Upper lobe of right lung (tissue), 1 donor: ENCODE data around the gene MACROD1. TPM values are rescaled to one million over a fixed set of nuclear protein-coding genes. Genes with fewer than 3 reads are reported as not detected.

Experiments
- ATAC-seq: fragments of 200-7000 bp; cut with Tn5 transposase; one replicate; pipeline ENCODE4 v1.9.1; 2020; ENCODE audit warnings: mild to moderate bottlenecking, moderate library complexity
- DNase-seq: peaks from one replicate; pipeline ENCODE4 v3.0.0-alpha.2; 2020
- H3K27ac ChIP-seq: fragments of 200-600 bp; one replicate; pipeline ENCODE4 v1.8.0; 2022
- H3K27me3 ChIP-seq: fragments of 200-600 bp; one replicate; pipeline ENCODE4 v1.8.0; 2022; ENCODE audit warnings: mild to moderate bottlenecking
- H3K36me3 ChIP-seq: fragments of 200-600 bp; one replicate; pipeline ENCODE4 v1.8.0; 2022
- H3K4me1 ChIP-seq: fragments of 200-600 bp; one replicate; pipeline ENCODE4 v1.8.0; 2022
- H3K4me3 ChIP-seq: fragments of 200-600 bp; one replicate; pipeline ENCODE4 v1.8.0; 2022; ENCODE audit warnings: mild to moderate bottlenecking
- H3K9me3 ChIP-seq: fragments of 200-600 bp; one replicate; pipeline ENCODE4 v1.8.0; 2022
- intact Hi-C: fragments of 100-400 bp; cut with DNase I; formaldehyde crosslinking; loops from one replicate; pipeline ENCODE4 v1.11.0; 2022
- total RNA-seq: library from RNA; stranded (reverse); fragmentation: NEBNext Ultra II Directional; extraction: Animal tissue kit (Norgen Biotek cat#: 25700); gene quantifications from one replicate; pipeline ENCODE4 v1.2.1, GENCODE V29; 2021
- TF ChIP-seq, protein P1 (sequence below): fragments of 200-600 bp; IDR thresholded peaks from one replicate; pipeline ENCODE4 v1.8.0; 2022; ENCODE audit warnings: antibody characterized with exemption
- donor health status: DM: no; HTN: yes; CAD: no; lungs with severe emphysema.

The MACROD1 gene
- total RNA-seq, 1 donor from 2014 or later, result 15.8 TPM

DNA sequence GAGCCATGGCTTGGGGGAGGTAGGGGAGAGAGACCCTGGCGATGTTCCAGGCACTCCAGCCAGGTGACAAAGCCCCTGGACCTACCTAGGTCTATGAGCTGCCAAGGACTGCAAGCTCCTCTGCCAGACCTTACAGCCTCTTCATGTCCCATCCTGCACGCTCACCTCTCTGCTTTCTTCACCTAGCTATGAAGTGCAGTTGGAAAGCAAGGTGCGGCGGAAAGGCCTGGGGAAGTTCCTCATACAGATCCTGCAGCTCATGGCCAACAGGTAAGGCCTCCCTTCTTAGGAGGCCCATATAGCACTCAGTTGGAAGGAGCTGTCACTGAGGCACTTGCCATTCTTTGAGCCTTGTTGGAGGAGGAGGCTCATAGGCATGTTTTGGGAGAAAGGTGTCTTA is 213.3 kb downstream of the MACROD1 start:
- H3K4me3 ChIP-seq, result no peak overlapping the region
- H3K4me1 ChIP-seq, result no peaks in the 10 kb centered on the region
- no peaks in the 10 kb centered on the region for H3K9me3 ChIP-seq
- TF ChIP-seq, protein P1, sequence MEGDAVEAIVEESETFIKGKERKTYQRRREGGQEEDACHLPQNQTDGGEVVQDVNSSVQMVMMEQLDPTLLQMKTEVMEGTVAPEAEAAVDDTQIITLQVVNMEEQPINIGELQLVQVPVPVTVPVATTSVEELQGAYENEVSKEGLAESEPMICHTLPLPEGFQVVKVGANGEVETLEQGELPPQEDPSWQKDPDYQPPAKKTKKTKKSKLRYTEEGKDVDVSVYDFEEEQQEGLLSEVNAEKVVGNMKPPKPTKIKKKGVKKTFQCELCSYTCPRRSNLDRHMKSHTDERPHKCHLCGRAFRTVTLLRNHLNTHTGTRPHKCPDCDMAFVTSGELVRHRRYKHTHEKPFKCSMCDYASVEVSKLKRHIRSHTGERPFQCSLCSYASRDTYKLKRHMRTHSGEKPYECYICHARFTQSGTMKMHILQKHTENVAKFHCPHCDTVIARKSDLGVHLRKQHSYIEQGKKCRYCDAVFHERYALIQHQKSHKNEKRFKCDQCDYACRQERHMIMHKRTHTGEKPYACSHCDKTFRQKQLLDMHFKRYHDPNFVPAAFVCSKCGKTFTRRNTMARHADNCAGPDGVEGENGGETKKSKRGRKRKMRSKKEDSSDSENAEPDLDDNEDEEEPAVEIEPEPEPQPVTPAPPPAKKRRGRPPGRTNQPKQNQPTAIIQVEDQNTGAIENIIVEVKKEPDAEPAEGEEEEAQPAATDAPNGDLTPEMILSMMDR, result no peak
- no peak for ATAC-seq
- DNase-seq, result no peak
- peaks cover 30% of the 10 kb centered on the region for H3K36me3 ChIP-seq
- no peak overlapping the region for H3K27ac ChIP-seq
- intact Hi-C loops, result no loop called here
- H3K27me3 ChIP-seq, result no peaks in the 10 kb centered on the region

DNA sequence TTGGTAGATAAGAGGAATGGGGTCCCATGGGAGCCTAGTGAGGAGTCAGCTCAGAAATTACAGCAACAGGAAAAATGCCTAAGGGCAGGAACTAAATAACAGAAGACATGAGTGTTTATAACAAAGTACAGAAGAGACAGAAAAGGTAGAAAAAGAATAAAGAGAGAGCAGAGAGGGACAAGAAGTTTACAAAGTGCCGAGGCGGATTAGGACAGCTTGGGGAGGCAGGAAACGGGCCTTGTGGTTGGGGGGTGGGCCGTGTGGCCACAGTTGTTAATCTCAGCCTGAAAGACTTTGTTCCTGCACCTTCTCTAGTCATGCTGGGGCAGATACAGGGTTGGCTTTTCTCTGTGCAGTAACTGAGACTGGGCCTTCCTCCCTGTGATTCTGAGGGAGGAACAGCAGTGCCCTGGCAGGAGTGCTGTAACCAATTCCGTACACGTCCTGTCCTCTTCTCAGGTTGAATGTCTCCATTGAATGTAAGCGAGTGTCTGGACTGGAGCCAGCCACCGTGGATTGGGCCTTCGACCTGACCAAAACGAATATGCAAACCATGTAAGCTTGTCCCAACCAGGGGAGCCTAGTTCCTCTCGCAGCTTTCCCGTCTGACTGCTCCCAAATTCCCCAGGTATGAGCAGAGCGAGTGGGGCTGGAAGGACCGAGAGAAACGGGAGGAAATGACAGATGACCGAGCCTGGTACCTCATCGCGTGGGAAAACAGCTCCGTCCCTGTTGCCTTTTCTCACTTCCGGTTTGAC is 214.0 kb downstream of the MACROD1 start:
- no peaks in the 10 kb centered on the region for H3K27me3 ChIP-seq
- no peak for DNase-seq
- ATAC-seq, result peak; percentile 39
- intact Hi-C loops, result no loop called here
- no peak overlapping the region for H3K4me3 ChIP-seq
- peaks cover 35% of the 10 kb centered on the region for H3K36me3 ChIP-seq
- no peaks in the 10 kb centered on the region for H3K4me1 ChIP-seq
- TF ChIP-seq, protein P1, result no peak
- no peak overlapping the region for H3K27ac ChIP-seq
- no peaks in the 10 kb centered on the region for H3K9me3 ChIP-seq

Other genes starting within 250 kb of the MACROD1 start
- 0.69 TPM for gene RCOR2, start 248.9 kb downstream of the MACROD1 start, total RNA-seq
- gene NAA40, start 227.1 kb downstream of the MACROD1 start, total RNA-seq, result 15.7 TPM
- 199 TPM for gene COX8A, start 191.5 kb downstream of the MACROD1 start, total RNA-seq
- gene OTUB1, start 179.7 kb downstream of the MACROD1 start, total RNA-seq, result 60.6 TPM
- not detected for gene FLRT1, start 130.2 kb downstream of the MACROD1 start, total RNA-seq
- gene STIP1, start 20.1 kb upstream of the MACROD1 start, total RNA-seq, result 110 TPM
- gene FERMT3, start 40.6 kb upstream of the MACROD1 start, total RNA-seq, result 73.1 TPM
- 22.4 TPM for gene TRPT1, start 60.1 kb upstream of the MACROD1 start, total RNA-seq
- 47.8 TPM for gene NUDT22, start 60.2 kb upstream of the MACROD1 start, total RNA-seq
- gene DNAJC4, start 64.4 kb upstream of the MACROD1 start, total RNA-seq, result 36.4 TPM
- gene VEGFB, start 68.5 kb upstream of the MACROD1 start, total RNA-seq, result 172 TPM
- gene FKBP2, start 75.0 kb upstream of the MACROD1 start, total RNA-seq, result 53.9 TPM
- 76.5 TPM for gene PPP1R14B, start 80.8 kb upstream of the MACROD1 start, total RNA-seq
- 32.4 TPM for gene PLCB3, start 85.4 kb upstream of the MACROD1 start, total RNA-seq
- gene BAD, start 118.6 kb upstream of the MACROD1 start, total RNA-seq, result 58.9 TPM
- gene GPR137, start 119.7 kb upstream of the MACROD1 start, total RNA-seq, result 38.6 TPM
- not detected for gene KCNK4, start 125.2 kb upstream of the MACROD1 start, total RNA-seq
- gene CATSPERZ, start 134.2 kb upstream of the MACROD1 start, total RNA-seq, result not detected
- gene ESRRA, start 139.4 kb upstream of the MACROD1 start, total RNA-seq, result 51.9 TPM
- gene TRMT112, start 151.4 kb upstream of the MACROD1 start, total RNA-seq, result 168 TPM
- gene PRDX5, start 152.0 kb upstream of the MACROD1 start, total RNA-seq, result 176 TPM
- 20.7 TPM for gene CCDC88B, start 174.1 kb upstream of the MACROD1 start, total RNA-seq
- gene RPS6KA4, start 193.0 kb upstream of the MACROD1 start, total RNA-seq, result 42.4 TPM